ENCODE results near the gene ACOX2. TPM values are rescaled to one million over a fixed set of nuclear protein-coding genes. Genes with fewer than 3 reads are reported as not detected.

Gene ACOX2
- total RNA-seq, 1 experiment from 2014 or later: 0.85 TPM

DNA sequence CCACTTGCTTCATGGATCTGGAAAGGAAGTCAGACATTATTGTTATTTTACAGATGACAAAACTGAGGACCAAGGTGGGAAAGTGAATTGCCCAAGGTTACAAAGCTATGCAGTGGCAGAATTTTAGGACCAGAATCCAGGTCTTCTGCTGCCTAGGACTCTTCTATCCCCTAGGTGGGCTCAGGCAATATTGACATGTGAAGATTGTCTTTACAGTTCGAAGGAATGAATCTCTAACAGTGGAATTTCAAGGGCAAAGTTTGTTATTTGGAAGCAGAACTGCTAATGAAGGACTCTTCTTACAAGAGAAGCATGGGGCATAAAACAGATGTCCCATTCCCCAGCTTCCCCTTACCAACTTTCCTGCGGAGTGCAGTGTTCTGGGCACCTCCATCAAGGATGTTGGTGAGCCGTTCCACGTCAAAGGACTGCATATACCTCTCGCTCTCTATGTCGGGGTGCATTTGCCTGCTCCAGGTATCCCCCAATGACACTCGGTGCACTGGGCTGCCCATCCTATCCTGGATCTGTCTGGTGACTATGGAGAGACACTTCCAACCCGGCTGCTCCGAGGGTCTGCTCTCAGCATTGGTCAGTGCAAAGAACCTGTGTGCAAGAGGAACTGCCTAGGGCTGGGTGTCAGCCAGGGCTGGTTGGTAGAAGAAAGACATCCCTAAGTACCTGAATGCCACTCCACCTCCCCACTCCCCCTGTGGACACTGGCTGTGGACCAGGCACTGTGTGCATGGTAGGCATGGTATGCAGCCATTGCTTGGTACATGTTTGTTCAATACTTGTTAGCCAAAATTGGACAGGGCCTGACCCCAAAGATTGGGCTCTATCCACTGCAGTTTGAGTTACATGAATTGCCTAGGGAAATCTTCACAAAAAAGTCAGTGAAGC is 2.1 kb downstream of the ACOX2 start:
- Histone ChIP-seq H2BK12ac (ENCODE audit: insufficient read length, low read depth, low read length) (no peak overlapping the region), H3K23me2 (ENCODE audit: insufficient read length, low read depth, low read length, poor library complexity, severe bottlenecking) (no peaks in the 10 kb centered on the region), H4K91ac (ENCODE audit: insufficient read length, low read depth, low read length) (no peak overlapping the region), H3K4me1 (ENCODE audit: insufficient read depth, low read length) (no peaks in the 10 kb centered on the region), H3K4me2 (ENCODE audit: insufficient read depth, insufficient read length, low read length) (no peak overlapping the region), H3K9ac (ENCODE audit: extremely low read depth, insufficient read length, low read length) (no peak overlapping the region), H3K9me3 (ENCODE audit: control insufficient read depth, low read depth, low read length) (no peaks in the 10 kb centered on the region), H4K20me1 (ENCODE audit: control insufficient read depth, insufficient read depth, insufficient read length) (no peaks in the 10 kb centered on the region), H3T11ph (ENCODE audit: low read length) (no peak overlapping the region), H4K8ac (replicated peaks; ENCODE audit: insufficient read length, low read depth, low read length) (no peak overlapping the region), H2AK5ac (ENCODE audit: insufficient read length, low read length) (no peak overlapping the region), H3K4ac (ENCODE audit: low read depth, low read length) (no peak overlapping the region), H3K79me1 (ENCODE audit: insufficient read depth, low read depth, low read length, poor library complexity, severe bottlenecking) (no peaks in the 10 kb centered on the region), H3K27ac (ENCODE audit: insufficient read length, low read depth, low read length) (no peak overlapping the region), H3K56ac (ENCODE audit: insufficient read length, low read depth, low read length) (no peak overlapping the region), H2BK20ac (ENCODE audit: low read depth, low read length, poor library complexity, severe bottlenecking) (no peak overlapping the region), H2AFZ (ENCODE audit: low read length) (no peak overlapping the region), H2BK15ac (ENCODE audit: low read depth, low read length) (no peak overlapping the region), H3K14ac (ENCODE audit: insufficient read depth, low read length) (no peak overlapping the region), H2BK5ac (ENCODE audit: insufficient read length, low read length) (no peak overlapping the region), H3K23ac (ENCODE audit: insufficient read length, low read depth, low read length) (no peak overlapping the region), H4K5ac (ENCODE audit: insufficient read length, low read depth, low read length) (no peak overlapping the region), H2BK120ac (ENCODE audit: low read depth, low read length, poor library complexity, severe bottlenecking) (no peak overlapping the region), H3K27me3 (ENCODE audit: insufficient read depth, low read length) (no peaks in the 10 kb centered on the region), H3K79me2 (ENCODE audit: insufficient read depth, low read length) (no peaks in the 10 kb centered on the region), H3K18ac (ENCODE audit: insufficient read length, low read depth, low read length) (no peak overlapping the region)
- no peaks in the 10 kb centered on the region; a peak in 2 of 5 replicates for H3K9me3 Mint-ChIP-seq
- no peaks in the 10 kb centered on the region for H3K36me3 Mint-ChIP-seq (ENCODE audit: insufficient read depth in 1 of 3, low read depth in 3 of 3)
- peaks cover 11 to 25% of the 10 kb centered on the region in 2 experiments for H3K4me1 Mint-ChIP-seq
- no peak overlapping the region for H3K4me3 Mint-ChIP-seq
- H3K27me3 Mint-ChIP-seq (ENCODE audit: low read depth): no peaks in the 10 kb centered on the region; the same call in 1 of the 2 replicates
- TF ChIP-seq, protein P1, sequence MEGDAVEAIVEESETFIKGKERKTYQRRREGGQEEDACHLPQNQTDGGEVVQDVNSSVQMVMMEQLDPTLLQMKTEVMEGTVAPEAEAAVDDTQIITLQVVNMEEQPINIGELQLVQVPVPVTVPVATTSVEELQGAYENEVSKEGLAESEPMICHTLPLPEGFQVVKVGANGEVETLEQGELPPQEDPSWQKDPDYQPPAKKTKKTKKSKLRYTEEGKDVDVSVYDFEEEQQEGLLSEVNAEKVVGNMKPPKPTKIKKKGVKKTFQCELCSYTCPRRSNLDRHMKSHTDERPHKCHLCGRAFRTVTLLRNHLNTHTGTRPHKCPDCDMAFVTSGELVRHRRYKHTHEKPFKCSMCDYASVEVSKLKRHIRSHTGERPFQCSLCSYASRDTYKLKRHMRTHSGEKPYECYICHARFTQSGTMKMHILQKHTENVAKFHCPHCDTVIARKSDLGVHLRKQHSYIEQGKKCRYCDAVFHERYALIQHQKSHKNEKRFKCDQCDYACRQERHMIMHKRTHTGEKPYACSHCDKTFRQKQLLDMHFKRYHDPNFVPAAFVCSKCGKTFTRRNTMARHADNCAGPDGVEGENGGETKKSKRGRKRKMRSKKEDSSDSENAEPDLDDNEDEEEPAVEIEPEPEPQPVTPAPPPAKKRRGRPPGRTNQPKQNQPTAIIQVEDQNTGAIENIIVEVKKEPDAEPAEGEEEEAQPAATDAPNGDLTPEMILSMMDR (conservative IDR thresholded peaks at IDR 0.05): no peak
- no CpG with 5 or more reads among the region's 9 CpGs for WGBS (ENCODE audit: extremely low coverage, insufficient read length, low lambda C conversion rate)
- no peak for DNase-seq
- H3K27ac Mint-ChIP-seq: no peak overlapping the region
